Naive thymus-derived CD4-positive, alpha-beta T cell (primary cell): ENCODE data around the gene LINC01488. TPM values are rescaled to one million over a fixed set of nuclear protein-coding genes. Genes with fewer than 3 reads are reported as not detected.

Experiments used
- ATAC-seq: fragments of 150-1000 bp; cut with Tn5 transposase; 2 replicates; pipeline ENCODE4 v1.10.0; 2021; ENCODE audit warnings: mild to moderate bottlenecking, moderate library complexity
- CTCF ChIA-PET: fragments of 350-600 bp; sonication (Branson Sonifier 250); formaldehyde crosslinking; loops from one replicate; lab custom pipeline; 2021; ENCODE audit warnings: antibody characterized with exemption; lab: Charles Lee
- POLR2A ChIA-PET: fragments of 350-600 bp; sonication (Branson Sonifier 250); formaldehyde crosslinking; loops from one replicate; lab custom pipeline; 2021; ENCODE audit warnings: antibody characterized with exemption, inconsistent platforms; lab: Charles Lee
- DNase-seq, 9 donors: peaks; one replicate each; pipeline versions ENCODE4 v3.0.0 to v3.0.0-alpha.2; 2020 to 2022; ENCODE audit warnings: mixed read lengths in 1 of 9
- H3K27ac ChIP-seq: one replicate; pipeline ENCODE4 v1.7.0; 2013; ENCODE audit warnings: mild to moderate bottlenecking, low read depth, low read length, moderate library complexity
- H3K27me3 ChIP-seq, 2 donors: one replicate each; pipeline ENCODE4 v1.7.0; 2013; ENCODE audit warnings: low read length in 2 of 2, mild to moderate bottlenecking in 2 of 2, moderate library complexity in 2 of 2; ENCODE audit not compliant: control insufficient read depth in 2 of 2, insufficient read depth in 2 of 2
- H3K36me3 ChIP-seq, 3 experiments: 1 replicate in 2 of 3; 2 replicates in 1 of 3; pipeline ENCODE4 v1.7.0; 2013; ENCODE audit warnings: low read length in 3 of 3, mild to moderate bottlenecking in 3 of 3, moderate library complexity in 1 of 3; ENCODE audit not compliant: insufficient read depth in 3 of 3, control insufficient read depth in 2 of 3
- H3K4me1 ChIP-seq, 2 donors: one replicate each; pipeline ENCODE4 v1.7.0; 2013; ENCODE audit warnings: low read length in 2 of 2, mild to moderate bottlenecking in 2 of 2, moderate library complexity in 1 of 2; ENCODE audit not compliant: control insufficient read depth in 2 of 2, insufficient read depth in 2 of 2
- H3K4me3 ChIP-seq: 2 replicates; pipeline ENCODE4 v1.7.0; 2013; ENCODE audit warnings: mild to moderate bottlenecking, low read length
- H3K9me3 ChIP-seq, 3 experiments: 1 replicate in 2 of 3; 2 replicates in 1 of 3; pipeline ENCODE4 v1.7.0; 2013; ENCODE audit warnings: low read length in 3 of 3; ENCODE audit not compliant: control insufficient read depth in 2 of 3
- H3K27ac Mint-ChIP-seq, 9 donors: one replicate each; pipeline ENCODE4 v1.8.0; 2020 to 2022; ENCODE audit warnings: mixed read lengths in 9 of 9, mild to moderate bottlenecking in 8 of 9, moderate library complexity in 5 of 9, inconsistent platforms in 2 of 9
- H3K27me3 Mint-ChIP-seq, 5 donors: one replicate each; pipeline ENCODE4 v1.8.0; 2021 to 2022; ENCODE audit warnings: mixed read lengths in 5 of 5, mild to moderate bottlenecking in 1 of 5
- H3K36me3 Mint-ChIP-seq, 5 donors: one replicate each; pipeline ENCODE4 v1.8.0; 2020 to 2022; ENCODE audit warnings: mixed read lengths in 5 of 5, mild to moderate bottlenecking in 3 of 5, inconsistent platforms in 1 of 5
- H3K4me1 Mint-ChIP-seq, 7 donors: one replicate each; pipeline ENCODE4 v1.8.0; 2020 to 2022; ENCODE audit warnings: mixed read lengths in 7 of 7, mild to moderate bottlenecking in 3 of 7, inconsistent platforms in 1 of 7
- H3K4me3 Mint-ChIP-seq, 10 donors: one replicate each; pipeline ENCODE4 v1.8.0; 2020 to 2022; ENCODE audit warnings: mild to moderate bottlenecking in 10 of 10, mixed read lengths in 10 of 10, moderate library complexity in 6 of 10, inconsistent platforms in 2 of 10
- H3K9me3 Mint-ChIP-seq, 11 donors: one replicate each; pipeline ENCODE4 v1.8.0; 2020 to 2022; ENCODE audit warnings: mixed read lengths in 11 of 11, mild to moderate bottlenecking in 4 of 11, inconsistent platforms in 1 of 11, moderate library complexity in 1 of 11
- intact Hi-C, 2 donors: fragments of 100-400 bp; cut with micrococcal nuclease; formaldehyde crosslinking; loops; one replicate each; pipeline ENCODE4 v1.15.1; 2023
- polyA plus RNA-seq, 2 donors: library from polyadenylated mRNA; unstranded; fragments of 300-500 nt; fragmentation: Illumina TruSeq; gene quantifications; one replicate each; pipeline ENCODE4 v1.2.3, GENCODE V29; 2021
- total RNA-seq, 6 experiments: library from RNA in 5 of 6; stranded (reverse) in 5 of 6; gene quantifications; 1 replicate in 5 of 6; 2 replicates in 1 of 6; pipeline ENCODE4 v1.2.3 and lab custom pipeline; 2021 to 2026

LINC01488 gene
- total and polyA plus RNA-seq, 7 experiments from 2014 or later, result not detected

GRCh38 chr11:69531071-69531716 is 49.7 kb downstream of the LINC01488 start:
- Mint-ChIP-seq H3K4me1 (peaks cover 0 to 12% (median 0%) of the 10 kb centered on the region in 7 donors), H3K36me3 (no peaks in the 10 kb centered on the region), H3K9me3 (peaks cover 0 to 3% (median 0%) of the 10 kb centered on the region in 11 donors), H3K27me3 (peaks cover 6 to 30% (median 16%) of the 10 kb centered on the region in 5 donors), H3K4me3 (no peak overlapping the region), H3K27ac (no peak overlapping the region)
- no peak for ATAC-seq
- Histone ChIP-seq H3K27ac (no peak overlapping the region), H3K4me1 (no peaks in the 10 kb centered on the region), H3K9me3 (no peaks in the 10 kb centered on the region), H3K36me3 (no peaks in the 10 kb centered on the region), H3K27me3 (no peaks in the 10 kb centered on the region), H3K4me3 (no peak overlapping the region)
- intact Hi-C loops, result no loop called here
- CTCF ChIA-PET, result no interaction called here
- POLR2A ChIA-PET, result no interaction called here
- DNase-seq, result no peak

- Histone ChIP-seq H3K27ac (no peak overlapping the region), H3K9me3 (no peaks in the 10 kb centered on the region), H3K4me3 (no peak overlapping the region), H3K27me3 (no peaks in the 10 kb centered on the region), H3K4me1 (no peaks in the 10 kb centered on the region), H3K36me3 (no peaks in the 10 kb centered on the region)
- Mint-ChIP-seq H3K9me3 (peaks cover 0 to 3% (median 0%) of the 10 kb centered on the region in 11 donors), H3K4me3 (no peak overlapping the region), H3K27ac (no peak overlapping the region), H3K27me3 (peaks cover 6 to 30% (median 16%) of the 10 kb centered on the region in 5 donors), H3K36me3 (no peaks in the 10 kb centered on the region), H3K4me1 (peaks cover 0 to 12% (median 0%) of the 10 kb centered on the region in 7 donors)
- DNase-seq, result no peak
- ChIA-PET POLR2A (no interaction called here), CTCF (no interaction called here)
- no peak for ATAC-seq
- intact Hi-C loops, result no loop called here
These were observed 50.2 kb downstream of the LINC01488 start for GRCh38 chr11:69531717-69532088.

- no peak for ATAC-seq
- peaks cover 0 to 3% (median 0%) of the 10 kb centered on the region in 11 donors for H3K9me3 Mint-ChIP-seq
- POLR2A ChIA-PET, result no interaction called here
These were observed 52.1 kb downstream of the LINC01488 start for GRCh38 chr11:69533296-69534165.

GRCh38 chr11:69534166-69534530 is 52.7 kb downstream of the LINC01488 start:
- no peaks in the 10 kb centered on the region for H3K36me3 Mint-ChIP-seq
- ChIA-PET CTCF (no interaction called here), POLR2A (no interaction called here)
- intact Hi-C loops, result no loop called here
- Histone ChIP-seq H3K9me3 (no peaks in the 10 kb centered on the region), H3K27ac (no peak overlapping the region), H3K36me3 (no peaks in the 10 kb centered on the region), H3K27me3 (no peaks in the 10 kb centered on the region), H3K4me3 (no peak overlapping the region), H3K4me1 (no peaks in the 10 kb centered on the region)
- H3K4me1 Mint-ChIP-seq, result peaks cover 0 to 13% (median 2%) of the 10 kb centered on the region in 7 donors
- no peak overlapping the region for H3K27ac Mint-ChIP-seq
- no peak for ATAC-seq
- DNase-seq, result no peak
- H3K4me3 Mint-ChIP-seq, result no peak overlapping the region
- peaks cover 5 to 25% (median 13%) of the 10 kb centered on the region in 5 donors for H3K27me3 Mint-ChIP-seq
- H3K9me3 Mint-ChIP-seq, result peaks cover 0 to 3% (median 0%) of the 10 kb centered on the region in 11 donors

More at GRCh38 chr11:69533296-69534165, 52.1 kb downstream of the LINC01488 start:
- no peaks in the 10 kb centered on the region for H3K9me3 ChIP-seq
- DNase-seq, result no peak
- Mint-ChIP-seq H3K27ac (no peak overlapping the region), H3K36me3 (no peaks in the 10 kb centered on the region), H3K4me1 (peaks cover 0 to 12% (median 0%) of the 10 kb centered on the region in 7 donors), H3K4me3 (no peak overlapping the region), H3K27me3 (peaks cover 6 to 30% (median 16%) of the 10 kb centered on the region in 5 donors)
- CTCF ChIA-PET, result no interaction called here
- no peaks in the 10 kb centered on the region for H3K4me1 ChIP-seq
- intact Hi-C loops, result no loop called here
- H3K36me3 ChIP-seq, result no peaks in the 10 kb centered on the region
- no peak overlapping the region for H3K4me3 ChIP-seq
- H3K27ac ChIP-seq, result no peak overlapping the region
- H3K27me3 ChIP-seq, result no peaks in the 10 kb centered on the region

GRCh38 chr11:69535908-69536307 is 54.4 kb downstream of the LINC01488 start:
- Mint-ChIP-seq H3K27me3 (peaks cover 0 to 12% (median 4%) of the 10 kb centered on the region in 5 donors), H3K9me3 (no peaks in the 10 kb centered on the region), H3K36me3 (no peaks in the 10 kb centered on the region), H3K4me1 (peaks cover 0 to 13% (median 7%) of the 10 kb centered on the region in 7 donors), H3K4me3 (peak overlapping the region in 1 of 10 donors; percentile 31), H3K27ac (no peak overlapping the region)
- Histone ChIP-seq H3K27me3 (no peaks in the 10 kb centered on the region), H3K4me3 (no peak overlapping the region), H3K36me3 (no peaks in the 10 kb centered on the region), H3K4me1 (no peaks in the 10 kb centered on the region), H3K27ac (no peak overlapping the region), H3K9me3 (no peaks in the 10 kb centered on the region)
- intact Hi-C loops, result no loop called here
- POLR2A ChIA-PET, result no interaction called here
- DNase-seq, result no peak
- CTCF ChIA-PET, result no interaction called here
- ATAC-seq, result no peak

- ChIA-PET CTCF (no interaction called here), POLR2A (no interaction called here)
- DNase-seq (no peak), ATAC-seq (no peak)
- Mint-ChIP-seq H3K27ac (no peak overlapping the region), H3K27me3 (peaks cover 0 to 10% (median 0%) of the 10 kb centered on the region in 5 donors), H3K4me3 (peak overlapping the region in 1 of 10 donors; percentile 31), H3K9me3 (no peaks in the 10 kb centered on the region), H3K36me3 (no peaks in the 10 kb centered on the region), H3K4me1 (peaks cover 0 to 10% (median 7%) of the 10 kb centered on the region in 7 donors)
- H3K27ac ChIP-seq, result no peak overlapping the region
- H3K36me3 ChIP-seq, result no peaks in the 10 kb centered on the region
- H3K27me3 ChIP-seq, result no peaks in the 10 kb centered on the region
- intact Hi-C loops, result no loop called here
- H3K4me3 ChIP-seq, result no peak overlapping the region
- no peaks in the 10 kb centered on the region for H3K4me1 ChIP-seq
- no peaks in the 10 kb centered on the region for H3K9me3 ChIP-seq
These were observed 54.9 kb downstream of the LINC01488 start for GRCh38 chr11:69536406-69536805.
